HFF-Myc (cell line): Measurements from ENCODE around the gene FUT3.
"Not testable (repeated sequence)": the region's sequence is repeated elsewhere in the genome, so short reads cannot be mapped to it uniquely, and the experiment has no call there.

ENCODE experiments used
- DNase-seq: peaks from one replicate; pipeline ENCODE4 v3.0.0-alpha.2; 2011; ENCODE audit warnings: low read depth; ENCODE audit errors: extremely low read depth
- H3K4me3 ChIP-seq: replicated peaks from 2 replicates; pipeline ENCODE4 v1.5.1; 2011; ENCODE audit warnings: low read depth, mild to moderate bottlenecking, control low read depth, low read length
- CTCF ChIP-seq: IDR thresholded peaks from 2 replicates; pipeline ENCODE4 v1.5.1; 2012; ENCODE audit warnings: mild to moderate bottlenecking, low read depth, low read length, control low read depth; ENCODE audit errors: missing control alignments

Gene FUT3

GRCh38 chr19:5843295-5843927 lies 7.8 kb downstream of the FUT3 start:
- DNase-seq: no peak
- no peak for TF ChIP-seq CTCF
- no peak overlapping the region for H3K4me3 ChIP-seq

- DNase-seq, H3K4me3 ChIP-seq: not testable (repeated sequence)
These were observed 9.5 kb downstream of the FUT3 start for GRCh38 chr19:5841735-5842111.

GRCh38 chr19:5839065-5840017 lies 11.9 kb downstream of the FUT3 start, which contains the start of gene FUT6:
Gene FUT6, minus strand, starts transcription at chr19:5839702. Its CDS starts 7,135 bp downstream, at chr19:5832567.
- no peak for DNase-seq
- no peak for TF ChIP-seq CTCF
- H3K4me3 ChIP-seq: no peak within 1 kb of the TSS

- no peak overlapping the region for H3K4me3 ChIP-seq
- DNase-seq: no peak
- no peak for TF ChIP-seq CTCF
These were observed 12.7 kb downstream of the FUT3 start for GRCh38 chr19:5838353-5839064.

- TF ChIP-seq CTCF: no peak
These were observed 13.4 kb downstream of the FUT3 start for GRCh38 chr19:5837761-5838352.

GRCh38 chr19:5832527-5833216 lies 18.6 kb downstream of the FUT3 start:
- DNase-seq: no peak
- H3K4me3 ChIP-seq: no peak overlapping the region
- TF ChIP-seq CTCF: no peak

More at GRCh38 chr19:5837761-5838352, 13.4 kb downstream of the FUT3 start:
- DNase-seq: no peak
- no peak overlapping the region for H3K4me3 ChIP-seq
